Activated CD4-positive, CD25-positive, alpha-beta regulatory T cell (primary cell): ENCODE results near the gene TRPC3.

Source experiments
- DNase-seq, 4 experiments: peaks; one replicate each; lab custom pipeline; 2025; lab: John Stamatoyannopoulos, UW

TRPC3 gene

GRCh38 chr4:121873604-121874003 is 78.3 kb downstream of the TRPC3 start:
- DNase-seq = no peak

- DNase-seq = peak; percentile 85 to 97 (median 88)
Measured at GRCh38 chr4:121869841-121870822, 81.7 kb downstream of the TRPC3 start, which contains the start of gene BBS7. Gene BBS7 (minus strand): TSS chr4:121870474. CDS start chr4:121870313, 161 bp downstream.

- DNase-seq = no peak
Measured at GRCh38 chr4:121863799-121864198, 88.1 kb downstream of the TRPC3 start.

- DNase-seq = no peak
Measured at GRCh38 chr4:121861426-121861825, 90.4 kb downstream of the TRPC3 start.

GRCh38 chr4:121860121-121860520 is 91.7 kb downstream of the TRPC3 start:
- no peak for DNase-seq

- DNase-seq = no peak
Measured at GRCh38 chr4:121851354-121851753, 100.5 kb downstream of the TRPC3 start.

- no peak for DNase-seq
Measured at GRCh38 chr4:121846662-121847061, 105.2 kb downstream of the TRPC3 start.

GRCh38 chr4:121842862-121843261 is 109.0 kb downstream of the TRPC3 start:
- no peak for DNase-seq

- DNase-seq = no peak
Measured at GRCh38 chr4:121838136-121838535, 113.7 kb downstream of the TRPC3 start.

GRCh38 chr4:121829511-121829910 is 122.3 kb downstream of the TRPC3 start:
- no peak for DNase-seq
